NOMO-1 treated with DMSO at 0.1 percent for 48 hours (cell line): ENCODE measurements around the gene INPP5B.
A peak's percentile ranks its signal among the peaks of the same experiment; 100 is the strongest.

Experiments used
- DNase-seq: peaks from one replicate; lab custom pipeline; 2025; ENCODE audit not compliant: unreplicated experiment; lab: John Stamatoyannopoulos, UW

Gene INPP5B

DNA sequence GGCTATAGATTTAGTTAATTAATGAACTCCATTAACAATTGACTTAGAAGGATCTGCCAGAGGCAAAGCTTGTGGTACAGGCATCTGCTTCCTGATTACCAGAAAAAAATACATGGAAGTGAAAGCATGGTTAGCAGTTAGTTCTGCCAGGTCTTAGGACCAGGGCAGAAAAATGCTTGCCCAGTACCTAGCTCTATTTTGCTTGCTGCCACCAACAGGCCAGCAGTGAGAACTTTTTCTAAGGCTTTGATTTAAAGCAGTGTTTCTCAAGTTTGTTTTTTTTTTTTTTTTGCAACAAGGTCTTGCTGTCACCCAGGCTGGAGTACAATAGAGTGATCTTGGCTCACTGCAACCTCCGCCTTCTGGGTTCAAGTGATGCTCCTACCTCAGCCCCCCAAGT is 71.0 kb downstream of the INPP5B start:
- DNase-seq = no peak

DNA sequence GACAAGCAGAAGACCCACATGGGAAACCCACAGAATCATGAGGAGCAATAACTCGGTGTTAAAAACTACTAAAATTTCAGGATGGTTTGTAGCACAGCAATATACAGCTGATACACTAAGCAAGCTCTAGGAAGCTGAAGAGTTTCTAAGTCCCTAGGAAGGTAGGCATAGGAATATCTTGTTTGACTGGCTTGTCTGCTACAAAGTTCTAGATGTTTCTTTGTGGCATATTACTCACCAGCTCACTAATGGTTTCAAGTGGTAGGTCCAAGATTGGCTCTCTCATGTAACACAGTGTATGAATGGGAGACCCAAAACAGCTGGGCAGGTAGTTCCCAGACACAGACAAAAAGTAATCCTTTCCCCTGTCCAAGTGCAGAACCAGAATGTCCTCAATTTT is 74.2 kb downstream of the INPP5B start:
- DNase-seq = no peak

DNA sequence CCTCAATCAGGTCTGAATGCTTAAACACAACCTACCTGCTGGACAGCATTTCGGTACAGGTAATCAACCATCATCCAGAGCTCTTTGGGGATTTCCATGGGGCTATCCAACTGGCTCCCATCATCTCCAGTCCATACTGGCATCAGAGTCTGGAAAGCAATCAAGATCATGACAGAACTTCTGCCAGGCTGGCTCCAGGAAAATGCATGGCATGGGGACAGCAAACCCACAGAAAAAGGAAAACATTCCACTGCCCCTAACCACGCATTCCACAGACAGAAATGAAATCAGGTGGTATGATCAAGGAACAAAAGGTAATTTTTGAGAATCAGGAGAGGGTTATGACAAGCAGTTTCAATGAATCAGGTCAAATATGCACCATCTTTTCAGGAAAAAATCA is 78.4 kb downstream of the INPP5B start:
- no peak for DNase-seq

DNA sequence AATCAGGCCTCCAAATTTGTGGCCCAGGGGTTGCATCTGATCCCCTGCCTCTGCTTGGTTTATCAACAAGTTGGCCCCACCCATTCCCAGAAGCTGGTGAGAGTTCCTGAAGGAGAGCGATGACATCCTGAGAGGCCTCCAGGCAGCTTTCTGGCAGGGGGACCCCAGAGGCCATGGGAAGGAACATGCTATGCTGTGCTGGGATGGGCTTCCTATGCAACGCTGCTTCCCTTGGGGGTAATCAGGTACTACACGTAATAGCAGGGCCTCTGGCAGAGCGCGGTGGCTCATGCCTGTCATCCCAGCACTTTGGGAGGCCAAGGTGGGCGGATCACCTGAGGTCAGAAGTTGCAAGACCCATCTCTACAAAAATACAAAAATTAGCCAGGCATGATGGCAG is 79.1 kb downstream of the INPP5B start:
- no peak for DNase-seq

DNA sequence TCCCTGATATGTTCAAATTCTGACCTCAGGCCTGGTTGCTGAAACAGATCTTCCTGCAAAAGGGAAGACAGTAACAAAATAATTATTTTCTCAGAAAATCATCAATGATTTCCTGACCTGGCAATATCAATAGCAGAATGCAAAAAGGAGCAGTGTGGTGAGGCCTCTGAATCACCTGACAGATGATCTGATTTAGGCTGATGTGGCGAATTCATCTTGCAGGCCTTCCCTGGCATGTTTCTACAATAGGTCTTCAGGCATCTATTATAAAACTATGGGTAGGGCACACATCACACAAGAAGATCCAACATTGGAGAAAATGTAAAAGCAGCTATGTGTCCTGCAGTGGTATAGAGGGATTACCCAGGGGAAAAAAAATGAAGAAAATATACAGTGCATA is 80.4 kb downstream of the INPP5B start:
- no peak for DNase-seq

DNA sequence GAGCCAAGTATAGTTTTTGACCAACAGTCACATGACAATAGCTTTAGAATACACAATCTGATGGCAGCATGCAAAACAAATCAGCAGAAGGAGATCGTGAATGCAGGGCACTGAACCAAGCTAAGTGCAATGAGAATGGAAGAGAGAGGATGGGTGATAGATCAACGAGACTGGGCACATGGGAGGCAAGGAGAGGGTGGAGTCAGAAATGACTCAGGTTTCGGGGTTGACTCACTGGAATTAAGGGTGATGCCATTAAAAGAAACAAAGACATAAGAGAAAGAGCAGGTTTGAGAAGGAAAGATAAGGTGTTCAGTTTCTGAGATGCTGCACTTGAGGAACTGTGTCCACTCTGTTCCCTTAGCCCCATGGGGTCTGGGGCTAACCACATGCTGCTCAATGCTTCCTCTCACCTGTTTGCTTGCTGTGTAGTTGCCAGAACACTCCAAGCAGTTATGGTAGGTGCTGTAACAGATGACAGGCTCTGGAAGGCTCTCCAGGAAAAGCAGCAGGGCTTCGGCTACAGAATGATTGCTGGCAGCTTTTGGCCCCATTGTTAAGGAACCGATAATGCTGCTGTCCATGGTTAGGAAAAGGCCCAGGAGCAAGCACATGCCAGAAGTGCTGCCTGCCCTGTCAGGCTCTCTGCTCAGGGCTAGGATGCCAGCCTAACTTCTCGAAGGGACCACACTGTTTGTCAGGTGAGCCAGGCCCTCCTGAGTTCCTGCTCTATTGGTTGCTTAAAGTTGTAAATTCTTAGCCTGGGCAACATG is 81.3 kb downstream of the INPP5B start:
- no peak for DNase-seq

DNA sequence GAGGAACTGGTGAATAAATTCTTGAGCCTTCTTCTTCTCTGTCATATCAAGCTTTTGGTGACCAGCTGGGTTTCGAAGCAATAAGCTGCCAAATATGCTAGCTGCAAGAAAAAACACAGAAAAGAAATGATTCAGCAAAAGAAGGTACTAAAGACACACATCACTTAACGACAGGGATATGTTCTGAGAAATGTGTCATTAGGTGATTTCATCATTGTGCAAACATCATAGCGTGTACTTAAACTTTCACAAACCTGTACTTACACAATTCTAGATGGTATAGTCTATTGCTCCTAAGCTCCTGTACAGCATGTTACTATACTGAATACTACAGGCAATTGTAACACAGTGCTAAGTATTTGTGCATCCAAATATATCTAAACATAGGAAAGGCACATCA is 84.5 kb downstream of the INPP5B start:
- DNase-seq = peak; percentile 26

DNA sequence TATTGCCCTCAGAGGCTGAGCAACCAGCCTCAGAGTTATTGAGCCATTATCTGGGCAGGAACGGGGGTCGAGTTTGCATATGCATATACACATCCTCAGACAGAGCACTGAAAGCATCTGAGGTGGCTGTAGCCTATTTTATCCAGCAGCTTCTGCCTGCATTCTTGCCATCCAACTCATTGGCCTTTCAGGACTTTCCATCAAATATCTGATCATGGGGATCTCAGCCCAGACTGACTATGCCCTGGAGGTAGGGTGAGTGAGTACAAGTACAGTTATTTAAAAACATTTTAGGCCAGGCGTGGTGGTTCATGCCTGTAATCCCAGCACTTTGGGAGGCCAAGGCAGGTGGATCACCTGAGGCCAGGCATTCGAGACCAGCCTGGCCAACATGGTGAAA is 85.7 kb downstream of the INPP5B start:
- DNase-seq = no peak

DNA sequence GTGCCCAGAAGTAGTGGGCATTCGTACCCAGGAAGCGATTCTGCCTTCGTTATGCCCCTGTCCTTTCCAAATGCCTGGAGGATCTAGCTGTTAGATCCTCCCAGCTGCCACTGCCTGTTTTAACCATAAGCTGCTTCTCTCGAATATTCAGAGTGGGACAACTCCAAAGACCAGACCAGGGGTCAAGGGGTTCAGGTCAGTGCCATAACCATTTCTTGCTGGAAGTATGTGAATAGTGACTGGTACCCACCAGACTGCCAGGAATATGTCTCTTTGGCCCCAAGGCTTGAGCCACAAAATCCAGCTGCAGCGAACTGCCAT is 86.5 kb downstream of the INPP5B start:
- no peak for DNase-seq

DNA sequence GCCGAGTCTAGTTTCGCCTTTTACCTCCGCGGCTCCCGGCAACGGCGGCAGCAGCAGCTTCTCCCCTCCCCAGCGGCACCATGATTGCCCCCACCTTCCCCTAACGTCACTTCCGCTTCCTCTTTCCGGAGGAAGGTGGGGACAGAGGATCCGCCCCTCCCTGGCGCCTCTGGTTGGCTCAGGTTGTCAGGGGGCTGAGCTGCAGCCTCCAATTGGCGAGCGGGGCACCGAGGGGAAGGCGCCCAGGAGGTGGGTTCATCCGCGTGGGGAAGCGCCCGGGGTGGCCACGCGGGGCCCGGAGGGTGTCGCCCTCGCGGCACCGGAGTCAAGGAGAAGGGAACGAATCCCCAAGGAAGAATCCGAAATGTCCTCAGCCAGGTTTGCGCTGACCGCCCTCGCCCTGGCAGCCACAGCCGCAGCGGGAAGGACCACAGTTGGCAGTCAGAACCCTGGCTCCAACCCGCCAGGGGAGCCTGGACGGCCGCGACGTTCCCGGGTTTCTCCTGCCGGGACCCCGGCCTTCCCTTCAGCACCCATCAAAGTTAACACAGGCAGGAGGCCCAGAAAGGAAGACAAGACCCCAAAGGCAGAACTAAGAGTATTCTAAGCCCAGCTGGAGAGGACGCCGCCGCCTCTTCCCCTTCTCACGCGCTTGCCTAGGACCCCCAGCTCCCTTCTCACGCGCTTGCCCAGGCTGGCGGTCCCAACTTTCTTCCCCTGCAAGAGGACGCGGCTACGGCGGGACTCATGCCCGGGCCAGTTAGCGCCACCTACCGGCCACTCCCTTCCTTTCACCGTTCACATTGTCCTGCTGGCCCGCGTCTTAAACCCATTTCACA is 87.1 kb downstream of the INPP5B start, which contains the start of gene MTF1:
TSS of gene MTF1 (minus strand) at position 86 of the 839 bp plus-strand sequence. CDS start 1,934 bp downstream, outside the sequence.
- DNase-seq = peak; percentile 94

DNA sequence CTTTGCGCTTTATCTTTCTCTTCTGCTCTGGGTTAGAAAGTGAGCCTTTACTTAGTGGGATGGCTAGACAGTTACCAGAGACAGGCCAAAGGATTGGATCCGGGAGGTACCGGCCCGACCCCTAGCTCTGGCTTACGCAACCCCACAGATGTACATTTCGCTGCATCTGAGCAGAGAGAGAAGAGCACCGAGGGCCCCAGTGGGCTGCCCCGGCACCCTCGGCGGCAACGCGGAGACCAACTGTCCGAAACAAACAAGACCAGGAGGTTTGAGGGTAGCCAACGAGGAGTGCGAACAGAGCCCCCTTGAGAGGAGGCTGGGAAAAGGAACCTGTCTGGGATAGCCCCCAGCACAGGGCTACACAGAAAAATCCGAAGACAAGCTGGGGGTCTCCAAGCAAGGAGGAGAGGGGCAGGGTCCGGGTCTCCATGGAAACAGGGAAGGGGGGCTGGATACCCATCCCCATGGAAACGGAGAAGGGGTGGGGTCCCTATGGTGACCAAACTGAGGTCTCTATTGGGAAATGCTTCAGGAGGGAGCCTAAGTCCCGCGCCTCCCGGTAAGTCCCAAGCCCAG is 87.8 kb downstream of the INPP5B start:
- DNase-seq = peak; percentile 10

DNA sequence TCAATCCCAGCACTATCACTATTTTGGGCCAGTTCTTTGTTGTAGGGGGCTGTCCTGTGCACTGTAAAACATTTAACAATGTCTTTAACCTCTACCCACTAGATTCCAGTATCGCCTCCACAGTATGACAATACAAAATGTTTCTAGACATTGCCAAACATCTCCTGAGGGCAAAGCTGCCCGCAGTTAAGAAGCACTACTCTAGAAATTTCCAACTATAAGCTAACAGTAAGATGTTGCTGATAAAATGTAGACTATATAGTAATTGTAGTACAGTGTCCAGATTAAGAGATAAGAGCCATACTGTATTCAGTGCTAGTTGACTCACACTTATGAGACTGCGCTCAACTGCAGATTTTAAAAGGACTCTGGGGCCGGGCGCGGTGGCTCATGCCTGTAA is 92.4 kb downstream of the INPP5B start:
- DNase-seq = no peak

DNA sequence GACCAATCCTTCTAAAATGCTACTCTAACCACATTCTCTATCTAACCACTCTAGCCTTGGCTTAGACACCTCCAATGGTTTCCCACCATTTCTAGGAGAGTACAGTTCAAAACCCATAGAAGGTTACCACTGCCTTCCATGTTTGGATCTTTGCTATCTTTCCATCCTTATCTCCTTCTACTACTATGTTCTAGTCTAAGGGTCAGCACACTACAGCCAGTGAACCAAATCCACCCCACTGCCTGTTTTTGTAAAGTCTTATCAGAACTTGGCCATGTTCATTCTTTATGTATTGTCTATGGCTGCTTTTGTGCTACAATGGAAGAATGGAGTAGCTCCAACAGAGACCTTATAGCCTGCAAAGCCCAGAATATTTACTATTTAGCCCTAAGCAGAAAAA is 93.7 kb downstream of the INPP5B start:
- no peak for DNase-seq

DNA sequence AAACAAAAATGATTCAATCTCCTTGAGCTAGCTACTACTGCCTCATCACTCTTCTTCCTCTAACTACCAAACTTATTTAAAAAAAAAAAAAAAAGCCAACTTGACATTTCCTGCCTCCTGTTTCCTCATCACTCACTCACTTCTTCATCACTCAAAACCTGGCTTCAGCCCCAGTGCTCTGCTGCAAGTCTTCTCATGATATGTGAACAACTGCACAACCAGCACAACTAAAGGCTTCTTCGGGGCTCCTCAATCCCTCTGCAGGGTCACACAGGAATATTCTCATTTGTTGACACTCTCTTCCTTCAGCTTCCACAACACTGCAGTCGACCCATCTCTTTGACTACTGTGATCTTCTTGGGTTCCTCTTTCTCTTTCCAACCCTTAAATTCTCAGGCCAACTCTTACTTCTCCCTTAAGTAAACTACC is 95.1 kb downstream of the INPP5B start:
- peak; percentile 78 for DNase-seq

DNA sequence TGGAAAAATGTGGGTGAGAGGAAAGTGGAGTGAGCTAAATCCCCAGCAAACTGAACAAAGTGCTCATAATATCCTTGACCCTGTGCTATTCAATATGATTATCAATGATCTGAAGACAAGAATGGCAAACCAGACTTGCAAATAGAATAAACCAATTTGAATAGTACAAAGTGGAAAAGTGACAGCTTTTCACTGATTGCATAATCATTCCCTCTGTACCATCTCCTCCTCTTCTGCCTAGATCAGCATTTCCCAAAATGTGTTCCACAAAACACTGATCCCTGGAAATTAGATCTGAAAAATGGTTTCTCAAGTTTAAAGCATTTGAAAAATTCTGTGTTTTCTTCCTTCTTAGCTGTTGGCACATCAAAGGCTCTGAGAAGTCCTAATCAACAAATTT is 95.6 kb downstream of the INPP5B start:
- no peak for DNase-seq

DNA sequence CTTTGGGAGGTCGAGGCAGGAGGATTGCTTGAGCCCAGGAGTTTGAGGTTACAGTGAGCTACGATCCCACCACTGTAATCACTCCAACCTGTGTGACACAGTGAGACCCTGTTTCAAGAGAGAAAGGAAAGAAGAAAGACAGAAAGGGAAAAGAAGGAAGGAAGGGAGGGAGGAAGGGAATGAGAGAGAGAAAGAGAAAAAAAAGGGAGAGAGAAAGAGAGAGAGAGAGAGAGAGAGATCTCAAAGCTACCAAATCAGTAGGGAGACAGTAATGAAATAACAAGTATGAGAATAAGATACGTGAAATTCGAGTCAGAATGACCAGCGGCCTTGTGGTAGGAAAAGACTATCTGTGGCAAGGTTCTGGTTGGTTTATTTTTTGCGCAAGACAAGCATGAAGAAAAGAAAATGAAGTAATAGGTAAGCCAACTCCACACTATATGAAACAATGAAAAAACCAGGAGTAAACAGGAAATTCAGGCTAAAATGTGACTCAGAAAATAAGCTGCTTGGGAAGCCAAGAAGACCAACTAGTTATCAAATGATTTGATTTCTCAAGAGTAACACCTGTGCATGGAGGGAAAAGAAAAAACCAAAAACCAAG is 96.4 kb downstream of the INPP5B start:
- DNase-seq = peak; percentile 59

DNA sequence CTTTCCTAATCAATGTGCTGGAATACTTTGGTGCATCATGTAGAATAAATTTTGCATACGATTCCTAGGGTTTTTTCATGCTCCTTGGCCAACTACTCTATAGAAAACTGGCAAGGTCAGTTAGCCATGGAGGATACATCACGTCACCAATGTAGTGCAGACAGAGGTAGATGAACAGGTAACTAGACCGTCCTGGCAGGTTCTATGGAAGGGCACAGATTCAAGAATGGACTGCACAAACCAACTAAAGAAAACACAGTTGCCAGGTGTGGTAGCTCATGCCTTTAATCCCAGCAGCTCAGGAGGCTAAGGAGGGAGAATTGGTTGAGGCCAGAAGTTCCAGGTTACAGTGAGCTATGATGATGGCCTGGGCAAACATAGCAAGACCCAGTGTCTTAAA is 97.4 kb downstream of the INPP5B start:
- no peak for DNase-seq

DNA sequence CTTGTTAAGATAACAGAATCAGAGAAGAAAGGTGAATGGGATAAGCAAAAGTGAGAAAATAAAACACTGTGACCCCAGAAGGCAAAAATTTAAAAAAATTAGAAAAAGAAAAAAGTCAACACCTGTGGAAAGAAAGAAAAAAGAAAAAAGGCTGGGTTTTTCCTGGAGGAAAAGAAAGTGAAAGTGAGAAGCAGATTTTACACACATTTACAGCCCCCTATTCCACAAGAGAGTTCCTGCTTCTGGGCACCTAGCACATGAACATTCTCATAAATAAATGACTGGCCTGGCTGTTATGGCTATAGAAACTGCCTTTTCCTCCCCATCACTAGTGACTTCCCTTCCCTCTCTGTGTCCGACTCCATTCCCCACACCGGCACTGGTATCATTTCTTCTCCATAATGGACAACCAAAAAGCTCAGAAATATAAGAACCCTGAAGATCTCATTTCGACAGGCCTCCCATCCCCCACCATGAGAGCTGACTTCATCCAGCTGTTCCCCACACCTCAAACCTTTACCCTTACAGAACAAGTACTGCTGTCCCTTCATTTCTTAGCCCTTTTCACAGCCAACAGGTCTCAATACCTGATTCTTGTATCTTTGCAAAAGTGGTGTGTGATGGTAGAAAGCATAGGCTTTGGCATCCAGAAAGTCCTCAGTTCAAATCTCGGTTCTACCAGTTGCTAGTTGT is 100.1 kb downstream of the INPP5B start:
- peak; percentile 24 for DNase-seq

DNA sequence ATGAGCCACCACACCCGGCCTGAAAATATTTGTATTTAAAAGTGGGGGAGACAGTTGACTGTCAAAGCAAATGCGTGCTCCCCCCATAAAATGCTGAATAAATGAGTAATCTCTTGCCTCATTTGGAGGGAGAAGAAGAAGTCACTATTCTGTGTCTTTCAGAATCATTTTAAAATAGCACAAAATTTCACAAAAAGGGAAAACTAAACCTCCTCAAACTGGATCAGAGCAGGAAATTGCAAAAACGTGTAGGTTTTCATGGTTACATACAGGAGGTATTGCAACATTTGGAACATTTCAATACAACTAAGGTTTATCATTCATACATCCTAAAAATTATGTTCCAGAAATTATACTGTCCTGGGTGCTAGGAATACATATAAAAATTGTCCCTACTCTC is 101.1 kb downstream of the INPP5B start:
- peak; percentile 86 for DNase-seq

DNA sequence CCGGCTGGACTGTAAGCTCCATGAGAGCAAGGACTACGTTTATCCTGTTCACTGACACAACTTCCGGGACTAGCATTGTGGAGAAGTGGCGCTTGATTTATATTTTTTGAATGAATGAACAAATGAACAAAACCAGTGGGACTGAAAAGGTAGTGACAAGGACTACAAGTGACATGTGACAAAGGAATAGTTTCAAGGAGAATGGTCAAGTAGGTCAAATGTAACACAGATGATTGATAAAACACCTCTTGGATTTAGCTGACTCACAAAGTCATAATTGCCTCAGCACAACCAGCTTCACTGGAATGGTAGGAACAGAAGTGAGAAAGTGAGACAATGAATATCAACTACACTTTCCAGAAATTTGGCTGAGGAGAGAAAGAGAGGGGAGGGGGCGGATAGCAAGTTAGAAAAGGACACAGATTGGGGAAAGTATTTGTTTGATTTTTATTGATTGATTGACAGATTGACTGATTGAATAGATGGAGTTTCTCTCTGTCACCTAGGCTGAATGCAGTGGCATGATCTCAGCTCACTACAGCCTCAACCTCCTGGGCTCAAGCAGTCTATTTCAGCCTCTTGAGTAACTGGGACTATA is 101.7 kb downstream of the INPP5B start:
- DNase-seq = no peak

DNA sequence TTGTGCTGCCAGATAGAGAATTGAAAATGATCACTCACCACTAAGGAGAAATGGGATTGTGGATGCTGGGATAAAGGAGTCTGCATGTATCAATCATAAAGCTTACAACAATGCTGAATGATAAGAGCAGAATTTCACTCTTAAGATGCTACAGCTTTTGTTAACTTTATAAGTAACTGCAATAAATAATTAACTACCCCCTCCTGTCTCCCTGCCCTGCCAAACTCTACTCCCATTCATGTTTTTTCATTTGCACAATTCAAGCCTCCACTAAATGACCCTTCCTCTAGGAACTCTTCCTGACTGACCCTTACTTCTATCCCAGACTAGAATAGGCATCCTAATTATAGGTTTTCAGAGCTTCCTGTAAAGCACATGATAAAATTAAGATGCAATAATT is 102.3 kb downstream of the INPP5B start:
- DNase-seq = no peak
